ENCODE data around the gene EPGN.

- TF ChIP-seq CTCF (IDR thresholded peaks at IDR 0.05; ENCODE audit: low read depth, low read length): no peak
- TF ChIP-seq EZH2phosphoT487 (IDR thresholded peaks at IDR 0.05; ENCODE audit: low read depth): no peak
Observed at GRCh38 chr4:74262522-74262921, 45.7 kb upstream of the EPGN start.

Measured in OCI-LY3 (cell line).